ENCODE results near the gene OVOL2. TPM values are rescaled to one million over a fixed set of nuclear protein-coding genes. Genes with fewer than 3 reads are reported as not detected.
"Not testable (repeated sequence)": the region's sequence is repeated elsewhere in the genome, so short reads cannot be mapped to it uniquely, and the experiment has no call there.

OVOL2 gene
- not detected for polyA plus RNA-seq

DNA sequence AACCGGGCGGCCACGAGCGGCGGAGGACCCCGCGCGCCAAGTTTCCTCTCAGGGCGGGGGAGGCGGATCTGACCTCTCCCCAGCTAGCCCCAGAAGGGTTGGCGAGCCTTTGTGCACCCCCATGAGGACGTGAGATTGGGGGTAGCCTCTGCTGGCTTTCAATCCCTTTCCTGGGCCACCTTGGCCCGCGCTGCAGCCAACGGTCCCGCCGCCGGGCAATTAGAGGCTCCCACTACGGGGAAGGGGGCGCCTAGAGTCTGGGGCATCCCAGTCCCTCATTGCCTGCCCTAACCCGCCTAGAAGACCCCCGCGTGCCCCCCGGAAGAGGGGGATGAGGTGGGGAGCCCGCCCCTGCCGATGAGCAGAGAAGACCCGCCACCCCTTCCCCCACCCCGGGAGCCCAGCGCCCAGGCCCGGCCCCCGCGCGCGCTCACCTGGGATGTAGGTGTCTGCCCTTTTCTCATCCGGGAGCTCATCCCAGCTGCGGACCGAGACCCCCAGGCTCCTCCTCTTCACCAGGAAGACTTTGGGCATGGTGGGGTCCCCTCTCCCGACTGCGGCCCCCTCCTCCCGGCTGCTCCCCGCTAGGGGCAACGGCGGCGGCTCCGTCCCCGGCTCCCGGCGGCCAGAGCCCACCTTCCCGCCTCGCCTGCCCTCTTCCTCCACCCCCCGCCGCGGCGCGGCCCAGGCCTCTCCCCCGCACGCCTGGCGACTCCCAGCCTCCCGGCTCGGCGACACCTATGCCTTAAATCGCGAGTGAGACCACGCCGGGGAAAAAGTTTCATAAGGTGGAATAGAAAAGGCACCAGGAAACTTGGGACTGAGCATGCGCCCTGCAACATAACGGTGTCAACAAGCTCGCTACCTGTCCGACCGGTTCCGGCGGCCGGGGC, at the start of gene OVOL2:
Gene OVOL2, minus strand, starts transcription at position 816 of the 893 bp plus-strand sequence. Its CDS starts 282 bp downstream, at position 534.
- no peaks in the 10 kb centered on the region for H3K9me3 Mint-ChIP-seq
- H3K36me3 Mint-ChIP-seq = no peaks in the 10 kb centered on the region
- H3K27me3 Mint-ChIP-seq (ENCODE audit: low read depth in 3 of 3) = peaks cover 8 to 42% (median 26%) of the 10 kb centered on the region in 3 donors
- no peak within 1 kb of the TSS for H3K27ac Mint-ChIP-seq
- peaks cover 0 to 7% of the 10 kb centered on the region in 2 donors for H3K4me1 Mint-ChIP-seq
- H3K4me3 Mint-ChIP-seq = peak within 1 kb of the TSS in 3 of 5 donors; percentile 29 to 54 (median 33)
- DNase-seq = no peak

DNA sequence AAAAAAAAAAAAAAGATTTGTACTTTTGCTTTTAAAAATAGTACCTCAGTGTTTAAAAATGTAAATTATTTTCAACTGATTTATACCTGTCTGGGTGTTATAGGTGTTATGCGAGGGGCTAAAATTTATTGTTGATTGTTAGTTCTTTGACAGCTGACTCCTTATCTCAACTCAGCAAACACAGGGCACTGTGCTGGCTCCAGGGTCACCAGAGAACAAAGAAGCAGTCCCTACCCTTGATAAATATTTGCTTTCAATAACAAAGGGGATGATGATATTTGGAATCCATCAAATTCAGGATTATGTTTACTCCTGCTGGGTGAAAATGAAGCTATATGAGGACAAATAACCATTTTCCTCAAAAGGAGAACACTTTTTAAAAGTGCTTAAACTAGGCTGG, 45.8 kb upstream of the OVOL2 start:
- Mint-ChIP-seq H3K36me3 (no peaks in the 10 kb centered on the region), H3K27me3 (ENCODE audit: low read depth in 3 of 3) (peaks cover 0 to 11% (median 2%) of the 10 kb centered on the region in 3 donors)

DNA sequence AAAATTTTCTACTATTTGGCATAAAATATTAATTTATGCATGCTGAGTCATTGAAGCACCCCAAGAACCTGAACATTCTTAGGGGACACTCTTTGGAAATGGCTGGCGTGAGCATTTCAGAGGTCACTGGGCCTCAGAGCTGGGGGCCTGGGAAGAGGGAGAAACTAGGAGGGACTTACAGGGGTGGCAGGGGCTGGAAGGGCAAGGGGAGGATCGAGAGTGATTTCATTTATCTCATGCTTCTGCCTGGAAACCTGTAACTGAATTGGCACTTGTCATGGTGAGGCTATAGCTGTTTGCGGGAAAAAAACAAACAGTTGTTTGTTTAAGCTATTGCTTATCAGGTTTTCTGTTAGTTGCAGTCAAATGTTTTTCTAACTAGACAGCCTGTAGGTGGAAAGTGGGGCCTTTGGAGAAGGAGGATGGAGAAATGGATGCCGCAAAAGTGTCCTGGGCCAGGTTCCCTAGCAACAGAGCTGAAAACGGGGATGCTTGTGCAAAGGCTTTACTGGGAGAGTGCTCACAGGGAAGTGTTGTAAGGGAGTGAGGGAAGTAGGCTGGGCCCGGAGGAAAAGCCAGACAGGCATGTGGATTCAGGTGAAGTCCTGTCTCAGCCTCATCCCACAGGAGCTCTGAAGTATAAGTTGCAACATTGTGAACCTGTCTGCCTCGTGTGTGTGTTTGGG, 43.6 kb upstream of the OVOL2 start:
- H3K27me3 Mint-ChIP-seq (ENCODE audit: low read depth in 3 of 3) = peaks cover 0 to 8% (median 2%) of the 10 kb centered on the region in 3 donors
- no peak for DNase-seq
- H3K4me1 Mint-ChIP-seq = no peaks in the 10 kb centered on the region
- H3K27ac Mint-ChIP-seq = no peak overlapping the region
- H3K9me3 Mint-ChIP-seq = peaks cover 0 to 1% (median 0%) of the 10 kb centered on the region in 6 donors
- H3K36me3 Mint-ChIP-seq = no peaks in the 10 kb centered on the region
- H3K4me3 Mint-ChIP-seq = no peak overlapping the region

More for the DNA sequence above, 45.8 kb upstream of the OVOL2 start:
- DNase-seq = no peak
- Mint-ChIP-seq H3K9me3 (peaks cover 0 to 1% (median 0%) of the 10 kb centered on the region in 6 donors), H3K4me3 (no peak overlapping the region), H3K27ac (no peak overlapping the region), H3K4me1 (no peaks in the 10 kb centered on the region)

DNA sequence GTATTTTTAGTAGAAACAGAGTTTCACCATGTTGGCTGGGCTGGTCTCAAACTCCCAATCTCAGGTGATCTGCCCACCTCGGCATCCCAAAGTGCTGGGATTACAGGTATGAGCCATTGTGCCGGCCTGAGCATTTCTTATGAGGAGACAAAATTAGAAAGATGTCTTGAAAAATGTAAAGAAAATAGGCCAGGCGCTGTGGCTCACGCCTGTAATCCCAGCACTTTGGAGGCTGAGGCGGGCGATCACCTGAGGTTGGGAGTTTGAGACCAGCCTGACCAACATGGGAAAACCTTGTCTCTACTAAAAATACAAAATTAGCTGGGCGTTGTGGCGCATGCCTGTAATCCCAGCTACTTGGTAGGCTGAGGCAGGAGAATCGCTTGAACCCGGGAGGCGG, 42.9 kb upstream of the OVOL2 start:
- H3K27ac Mint-ChIP-seq; DNase-seq; H3K36me3 Mint-ChIP-seq; H3K27me3 Mint-ChIP-seq (ENCODE audit: low read depth in 3 of 3); H3K4me3 Mint-ChIP-seq; H3K4me1 Mint-ChIP-seq; H3K9me3 Mint-ChIP-seq: not testable (repeated sequence)

DNA sequence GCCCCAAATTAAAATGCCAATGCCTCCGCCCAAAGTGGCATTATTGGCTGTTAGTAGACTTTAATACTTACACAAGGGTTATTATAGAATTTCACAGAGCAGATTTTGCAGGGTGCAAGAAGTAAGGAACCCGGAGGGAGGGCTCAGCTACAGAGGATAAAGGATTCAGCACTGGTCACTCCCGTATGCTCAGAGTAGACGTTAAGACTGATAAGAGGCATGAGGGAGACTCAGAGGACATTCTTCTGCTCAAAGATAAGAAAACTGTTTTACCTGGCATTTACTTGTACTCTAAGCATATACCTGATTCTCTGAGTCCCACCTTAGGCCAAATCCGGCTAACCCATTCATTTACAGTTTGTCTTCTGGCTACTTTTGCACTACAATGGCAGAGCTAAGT, 36.5 kb upstream of the OVOL2 start:
- H3K4me3 Mint-ChIP-seq = no peak overlapping the region
- H3K9me3 Mint-ChIP-seq = peaks cover 0 to 2% (median 0%) of the 10 kb centered on the region in 6 donors
- peaks cover 0 to 3% (median 2%) of the 10 kb centered on the region in 3 donors for H3K27me3 Mint-ChIP-seq (ENCODE audit: low read depth in 3 of 3)
- no peaks in the 10 kb centered on the region for H3K36me3 Mint-ChIP-seq
- H3K27ac Mint-ChIP-seq = no peak overlapping the region
- DNase-seq = no peak
- H3K4me1 Mint-ChIP-seq = no peaks in the 10 kb centered on the region

DNA sequence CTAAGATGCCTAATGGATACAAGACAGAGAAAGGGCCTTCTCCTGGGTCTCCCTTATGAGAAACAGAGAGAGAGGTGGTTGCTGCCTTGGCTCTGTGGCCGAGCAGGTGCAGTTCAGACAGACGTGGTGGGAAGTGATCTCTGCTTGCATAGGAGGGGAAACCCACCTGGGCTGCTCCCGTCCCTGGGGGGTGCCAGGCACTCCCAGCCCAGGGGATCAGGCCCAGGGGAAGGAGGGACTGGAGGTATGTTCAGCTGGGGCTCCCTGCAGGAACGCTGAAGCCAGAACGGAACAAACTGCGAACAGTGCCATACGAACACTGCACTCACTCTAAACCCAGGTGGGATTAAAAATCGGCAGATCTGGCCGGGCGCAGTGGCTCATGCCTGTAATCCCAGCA, 35.7 kb upstream of the OVOL2 start:
- Mint-ChIP-seq H3K9me3 (peaks cover 0 to 2% (median 0%) of the 10 kb centered on the region in 6 donors), H3K4me3 (no peak overlapping the region), H3K4me1 (no peaks in the 10 kb centered on the region)

DNA sequence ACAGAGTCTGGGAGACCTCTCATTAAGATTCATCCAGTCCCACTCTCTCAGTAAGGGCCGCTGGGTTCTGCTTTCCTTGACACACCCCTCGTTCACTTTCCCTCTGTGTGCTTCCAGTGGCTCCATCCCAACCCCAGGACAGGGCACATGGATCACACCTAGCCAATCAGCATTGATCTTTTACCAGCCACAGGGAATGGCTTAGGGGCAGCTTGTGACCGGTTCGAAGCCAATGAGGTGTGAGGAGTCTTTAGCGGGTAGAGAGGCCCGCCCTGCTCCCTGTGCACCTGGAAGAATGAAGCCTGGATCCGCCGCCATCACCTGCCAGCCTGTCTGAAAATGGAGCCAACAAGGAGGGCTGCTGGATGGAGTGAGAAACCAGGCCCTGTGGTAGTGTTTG, 35.2 kb upstream of the OVOL2 start:
- no peak for DNase-seq
- peaks cover 0 to 2% (median 0%) of the 10 kb centered on the region in 6 donors for H3K9me3 Mint-ChIP-seq
- H3K4me3 Mint-ChIP-seq = no peak overlapping the region
- no peaks in the 10 kb centered on the region for H3K36me3 Mint-ChIP-seq
- H3K27me3 Mint-ChIP-seq (ENCODE audit: low read depth in 3 of 3) = peaks cover 2 to 3% (median 2%) of the 10 kb centered on the region in 3 donors
- no peaks in the 10 kb centered on the region for H3K4me1 Mint-ChIP-seq
- no peak overlapping the region for H3K27ac Mint-ChIP-seq

More for the DNA sequence above, 35.7 kb upstream of the OVOL2 start:
- H3K27me3 Mint-ChIP-seq (ENCODE audit: low read depth in 3 of 3) = peaks cover 2 to 3% (median 2%) of the 10 kb centered on the region in 3 donors
- H3K27ac Mint-ChIP-seq = no peak overlapping the region
- no peak for DNase-seq
- no peaks in the 10 kb centered on the region for H3K36me3 Mint-ChIP-seq

DNA sequence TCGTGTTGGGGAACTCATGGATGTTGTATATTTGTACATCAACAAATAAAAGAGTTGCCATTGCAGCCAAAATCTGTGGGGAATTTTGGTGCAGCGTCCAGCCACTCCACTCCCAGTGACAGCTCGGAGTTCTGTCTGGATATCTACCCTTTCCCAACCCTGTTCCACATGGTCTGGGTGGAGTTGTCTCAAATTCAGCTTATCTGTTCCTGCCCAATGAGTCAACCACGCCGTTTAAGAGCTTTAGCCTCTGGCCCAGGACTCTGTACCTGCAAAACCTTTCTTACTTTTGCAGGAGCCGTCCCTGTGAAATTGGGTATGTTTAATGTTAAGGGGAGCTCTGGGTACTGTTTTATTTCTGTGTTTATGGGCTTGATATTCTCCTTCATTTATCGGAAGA, 33.9 kb upstream of the OVOL2 start:
- H3K4me3 Mint-ChIP-seq = no peak overlapping the region
- no peak overlapping the region for H3K27ac Mint-ChIP-seq
- H3K36me3 Mint-ChIP-seq = no peaks in the 10 kb centered on the region
- H3K4me1 Mint-ChIP-seq = no peaks in the 10 kb centered on the region
- H3K27me3 Mint-ChIP-seq (ENCODE audit: low read depth in 3 of 3) = peaks cover 2 to 3% (median 2%) of the 10 kb centered on the region in 3 donors
- H3K9me3 Mint-ChIP-seq = peaks cover 0 to 2% (median 0%) of the 10 kb centered on the region in 6 donors
- no peak for DNase-seq

DNA sequence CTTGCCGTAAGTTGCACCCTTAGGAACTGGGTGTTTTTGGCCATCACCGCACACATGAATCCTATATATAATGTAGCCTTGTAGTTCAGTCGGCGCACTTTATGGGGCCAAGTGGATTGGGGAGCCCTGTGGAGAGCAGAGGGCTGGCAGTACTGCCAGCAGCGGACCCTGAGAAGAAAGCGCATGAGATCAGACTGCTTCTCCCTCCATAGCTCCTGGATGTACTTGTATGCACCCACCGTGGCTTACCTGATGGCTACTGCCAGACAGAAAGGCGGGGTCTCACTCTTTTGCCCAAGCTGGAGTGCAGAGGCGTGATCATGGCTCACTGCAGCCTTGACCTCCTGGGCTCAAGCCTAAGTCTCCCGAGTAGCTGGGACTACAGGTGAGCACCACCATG, 32.8 kb upstream of the OVOL2 start:
- Mint-ChIP-seq H3K27ac (no peak overlapping the region), H3K4me3 (no peak overlapping the region), H3K36me3 (no peaks in the 10 kb centered on the region), H3K27me3 (ENCODE audit: low read depth in 3 of 3) (peaks cover 2 to 3% (median 2%) of the 10 kb centered on the region in 3 donors), H3K9me3 (peaks cover 0 to 2% (median 0%) of the 10 kb centered on the region in 6 donors), H3K4me1 (no peaks in the 10 kb centered on the region)
- no peak for DNase-seq

DNA sequence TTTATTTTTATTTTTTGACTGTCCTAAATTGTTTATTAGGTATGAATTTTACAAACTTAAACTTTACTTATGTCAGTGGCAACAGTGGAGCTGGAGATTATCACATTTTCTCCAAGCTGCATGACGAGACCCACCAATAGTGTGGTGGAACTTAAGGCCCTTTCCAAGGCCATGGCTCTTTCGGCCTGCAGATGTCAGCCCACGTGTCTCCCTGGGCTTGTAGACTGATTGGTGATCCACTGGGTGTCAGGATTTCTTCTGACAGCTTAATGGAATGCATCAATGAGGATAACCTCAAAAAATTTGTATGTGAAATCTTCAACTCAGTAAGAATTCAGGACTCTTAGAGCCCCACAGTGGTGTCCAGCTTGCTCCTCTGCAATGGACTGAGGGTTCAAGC, 32.3 kb upstream of the OVOL2 start:
- H3K9me3 Mint-ChIP-seq = peaks cover 0 to 2% (median 0%) of the 10 kb centered on the region in 6 donors
- no peak overlapping the region for H3K27ac Mint-ChIP-seq
- no peak for DNase-seq
- H3K4me1 Mint-ChIP-seq = no peaks in the 10 kb centered on the region
- no peak overlapping the region for H3K4me3 Mint-ChIP-seq
- H3K27me3 Mint-ChIP-seq (ENCODE audit: low read depth in 3 of 3) = peaks cover 2 to 3% (median 2%) of the 10 kb centered on the region in 3 donors
- H3K36me3 Mint-ChIP-seq = no peaks in the 10 kb centered on the region

DNA sequence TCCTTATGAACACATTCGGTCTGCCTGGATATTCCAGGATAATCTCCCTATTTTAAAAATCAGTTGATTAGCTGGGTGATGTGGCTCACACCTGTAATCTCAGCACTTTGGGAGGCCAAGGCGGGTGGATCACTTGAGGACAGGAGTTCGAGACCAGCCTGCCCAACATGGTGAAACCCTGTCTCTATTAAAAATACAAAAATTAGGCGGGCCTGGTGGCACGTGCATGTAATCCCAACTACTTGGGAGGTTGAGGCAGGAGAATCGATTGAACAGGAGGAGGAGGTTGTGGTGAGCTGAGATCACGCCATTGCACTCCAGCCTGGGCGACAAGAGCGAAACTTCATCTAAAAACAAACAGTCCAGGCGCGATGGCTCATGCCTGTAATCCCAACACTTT, 31.1 kb upstream of the OVOL2 start:
- H3K9me3 Mint-ChIP-seq; H3K27me3 Mint-ChIP-seq (ENCODE audit: low read depth in 3 of 3); H3K4me3 Mint-ChIP-seq; DNase-seq; H3K4me1 Mint-ChIP-seq; H3K36me3 Mint-ChIP-seq; H3K27ac Mint-ChIP-seq: not testable (repeated sequence)

DNA sequence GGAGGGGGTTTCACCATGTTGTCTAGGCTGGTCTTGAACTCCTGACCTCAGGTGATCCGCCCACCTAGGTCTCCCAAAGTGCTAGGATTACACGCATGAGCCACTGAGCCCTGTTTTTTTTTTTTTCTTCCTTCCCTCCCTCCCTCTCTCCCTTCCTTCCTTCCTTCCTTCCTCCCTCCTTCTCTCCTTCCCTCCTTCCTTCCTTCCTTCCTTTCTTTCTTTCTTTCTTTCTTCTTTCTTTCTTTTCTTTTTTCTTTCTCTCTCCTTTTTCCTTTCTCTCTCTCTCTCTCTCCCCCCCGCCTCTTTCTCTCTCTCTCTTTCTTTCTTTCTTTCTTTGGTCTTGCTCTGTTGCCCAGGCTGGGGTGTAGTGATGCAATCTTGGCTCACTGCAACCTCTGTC, 30.6 kb upstream of the OVOL2 start:
- H3K4me1 Mint-ChIP-seq; DNase-seq; H3K4me3 Mint-ChIP-seq; H3K9me3 Mint-ChIP-seq; H3K27me3 Mint-ChIP-seq (ENCODE audit: low read depth in 3 of 3); H3K36me3 Mint-ChIP-seq; H3K27ac Mint-ChIP-seq: not testable (repeated sequence)

DNA sequence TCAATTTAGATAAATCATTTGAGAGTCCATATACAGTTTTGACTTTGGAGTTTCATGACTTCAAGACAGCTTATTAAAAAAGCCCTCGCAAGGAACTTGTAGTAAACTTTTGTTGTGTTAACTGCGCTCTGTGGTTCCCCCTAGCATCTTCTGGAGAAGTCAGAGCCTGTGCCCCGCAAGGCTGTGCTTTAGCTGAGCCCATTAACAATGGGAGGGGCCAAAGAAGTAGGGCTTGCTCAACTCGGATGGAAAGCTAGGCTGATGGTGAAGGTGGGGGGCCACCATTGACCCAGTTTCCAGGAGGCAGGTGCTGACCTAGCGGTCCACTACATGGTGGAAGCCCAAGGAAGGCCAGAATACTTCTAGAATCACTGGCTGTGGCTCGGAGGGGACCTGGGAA, 29.3 kb upstream of the OVOL2 start:
- no peak overlapping the region for H3K27ac Mint-ChIP-seq
- no peak for DNase-seq
- peaks cover 0 to 2% (median 0%) of the 10 kb centered on the region in 6 donors for H3K9me3 Mint-ChIP-seq
- no peaks in the 10 kb centered on the region for H3K4me1 Mint-ChIP-seq
- no peak overlapping the region for H3K4me3 Mint-ChIP-seq
- no peaks in the 10 kb centered on the region for H3K36me3 Mint-ChIP-seq
- peaks cover 3 to 4% (median 3%) of the 10 kb centered on the region in 3 donors for H3K27me3 Mint-ChIP-seq (ENCODE audit: low read depth in 3 of 3)

DNA sequence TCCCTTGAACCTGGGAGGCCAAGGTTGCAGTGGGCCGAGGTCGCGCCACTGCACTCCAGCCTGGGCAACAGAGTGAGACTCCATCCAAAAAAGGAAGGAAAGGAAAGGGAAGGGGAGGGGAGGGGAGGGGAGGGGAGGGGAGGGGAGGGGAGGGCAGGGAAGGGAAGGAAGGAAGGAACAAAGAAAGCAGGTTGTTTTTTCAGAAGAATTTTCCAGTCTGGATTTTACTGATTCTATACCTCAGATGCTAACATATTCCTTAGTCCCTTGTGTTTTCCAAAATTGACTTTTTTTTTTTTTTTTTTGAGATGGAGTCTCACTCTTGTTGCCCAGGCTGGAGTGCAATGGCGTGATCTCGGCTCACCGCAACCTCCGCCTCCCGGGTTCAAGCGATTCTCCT, 23.1 kb upstream of the OVOL2 start:
- not testable (repeated sequence) for H3K4me1 Mint-ChIP-seq; H3K9me3 Mint-ChIP-seq; DNase-seq; H3K27me3 Mint-ChIP-seq (ENCODE audit: low read depth in 3 of 3); H3K36me3 Mint-ChIP-seq; H3K27ac Mint-ChIP-seq; H3K4me3 Mint-ChIP-seq
